NB4 (cell line): ENCODE data around the gene PLD5.

Experiments
- CTCF ChIP-seq: IDR thresholded peaks from one replicate; pipeline ENCODE4 v1.5.1; 2012; ENCODE audit warnings: low read depth, low read length
- MYC ChIP-seq: IDR thresholded peaks from 2 replicates; pipeline ENCODE4 v1.6.1; 2011; ENCODE audit warnings: low read depth, low read length
- POLR2A ChIP-seq: IDR thresholded peaks from 2 replicates; pipeline ENCODE4 v1.6.1; 2011; ENCODE audit warnings: mild to moderate bottlenecking; ENCODE audit not compliant: insufficient read length; ENCODE audit errors: extremely low read depth
- TF ChIP-seq, protein P1 (sequence below): IDR thresholded peaks from 2 replicates; pipeline ENCODE4 v1.6.1; 2011; ENCODE audit warnings: low read depth, low read length

DNA sequence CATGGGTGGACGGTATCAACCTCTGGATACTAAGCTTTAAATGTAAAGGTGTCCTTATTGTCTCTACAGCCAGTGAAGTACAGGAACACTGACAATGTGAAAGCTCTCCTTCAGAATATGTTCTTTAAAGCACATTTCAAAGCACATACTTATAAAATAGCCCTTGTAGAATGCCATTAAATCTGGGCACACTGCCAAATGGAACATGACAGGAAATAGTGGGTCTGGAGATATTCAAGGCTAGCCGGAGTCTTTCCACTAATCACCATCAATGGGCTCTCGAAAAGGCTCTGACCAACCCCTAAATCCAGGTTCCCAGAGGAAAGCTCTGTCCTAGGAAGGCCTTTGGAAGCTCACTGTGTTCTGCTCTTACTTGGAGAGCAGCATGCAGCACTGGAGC lies 46.6 kb downstream of the PLD5 start:
- TF ChIP-seq, protein P1, sequence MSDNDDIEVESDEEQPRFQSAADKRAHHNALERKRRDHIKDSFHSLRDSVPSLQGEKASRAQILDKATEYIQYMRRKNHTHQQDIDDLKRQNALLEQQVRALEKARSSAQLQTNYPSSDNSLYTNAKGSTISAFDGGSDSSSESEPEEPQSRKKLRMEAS: no peak
- TF ChIP-seq CTCF (no peak), POLR2A (no peak), MYC (no peak)
